IMR-90 (cell line): ENCODE measurements around the gene EEF1E1. TPM values are rescaled to one million over a fixed set of nuclear protein-coding genes. Genes with fewer than 3 reads are reported as not detected.

ENCODE experiments used
- ATAC-seq: fragments of 200-7000 bp; cut with Tn5 transposase; 2 replicates; pipeline ENCODE4 v1.9.1; 2020; ENCODE audit warnings: low read depth, mild to moderate bottlenecking, moderate library complexity
- BruUV-seq: library from RNA; stranded (reverse); fragments of 400-500 nt; replicated peaks from 2 replicates; lab custom pipeline; 2021; lab: Mats Ljungman, UMichigan
- CTCF ChIA-PET: fragments of 300-600 bp; formaldehyde crosslinking; extraction: SDS; loops from one replicate; lab custom pipeline; 2021; ENCODE audit warnings: antibody characterized with exemption; lab: Yijun Ruan, JAX
- POLR2A ChIA-PET: fragments of 300-600 bp; sonication (Branson Sonifier 250); formaldehyde crosslinking; loops from one replicate; lab custom pipeline; 2022; ENCODE audit warnings: antibody characterized with exemption; ENCODE audit not compliant: unreplicated experiment; lab: Charles Lee
- DNase-seq: peaks from one replicate; pipeline ENCODE4 v3.0.0; 2013
- H2AFZ ChIP-seq: replicated peaks from 2 replicates; pipeline ENCODE3; 2013; ENCODE audit warnings: low read length, mild to moderate bottlenecking; ENCODE audit not compliant: poor library complexity
- H2AK5ac ChIP-seq: 2 replicates; pipeline ENCODE4 v1.6.1; 2013; ENCODE audit warnings: low read depth, low read length, inconsistent platforms
- H2AK9ac ChIP-seq: replicated peaks from 2 replicates; pipeline ENCODE3; 2013; ENCODE audit warnings: mild to moderate bottlenecking, low read depth, low read length, moderate library complexity; ENCODE audit not compliant: poor library complexity
- H2BK120ac ChIP-seq: 2 replicates; pipeline ENCODE4 v1.6.1; 2013; ENCODE audit warnings: low read depth, low read length, inconsistent platforms
- H2BK15ac ChIP-seq: 3 replicates; pipeline ENCODE4 v1.6.1; 2013; ENCODE audit warnings: low read depth, low read length, inconsistent platforms
- H2BK20ac ChIP-seq: 2 replicates; pipeline ENCODE4 v1.6.1; 2013; ENCODE audit warnings: low read depth, mild to moderate bottlenecking, inconsistent platforms, low read length, moderate library complexity
- H2BK5ac ChIP-seq: 2 replicates; pipeline ENCODE4 v1.6.1; 2013; ENCODE audit warnings: mild to moderate bottlenecking, low read depth, low read length, inconsistent platforms; ENCODE audit not compliant: poor library complexity, severe bottlenecking
- H3K14ac ChIP-seq: replicated peaks from 2 replicates; pipeline ENCODE4 v1.6.1; 2013; ENCODE audit warnings: low read depth, low read length, inconsistent platforms
- H3K18ac ChIP-seq: 2 replicates; pipeline ENCODE4 v1.6.1; 2013; ENCODE audit warnings: low read depth, low read length, control low read depth
- H3K23ac ChIP-seq: 2 replicates; pipeline ENCODE4 v1.6.1; 2013; ENCODE audit warnings: low read depth, low read length, inconsistent platforms
- H3K27ac ChIP-seq: 2 replicates; pipeline ENCODE4 v1.5.1; 2013; ENCODE audit warnings: mild to moderate bottlenecking, control low read depth, low read length; ENCODE audit not compliant: insufficient read depth
- H3K27me3 ChIP-seq: 2 replicates; pipeline ENCODE4 v1.6.1; 2013; ENCODE audit warnings: low read length; ENCODE audit not compliant: control insufficient read depth, insufficient read depth
- H3K36me3 ChIP-seq: 2 replicates; pipeline ENCODE4 v1.6.1; 2013; ENCODE audit warnings: low read length, mixed read lengths; ENCODE audit not compliant: control insufficient read depth, insufficient read depth
- H3K4ac ChIP-seq: 2 replicates; pipeline ENCODE4 v1.6.1; 2013; ENCODE audit warnings: low read depth, low read length, inconsistent platforms
- H3K4me1 ChIP-seq: 2 replicates; pipeline ENCODE4 v1.6.1; 2013; ENCODE audit warnings: low read length, mixed read lengths; ENCODE audit not compliant: control insufficient read depth, insufficient read depth
- H3K4me2 ChIP-seq: 2 replicates; pipeline ENCODE4 v1.6.1; 2013; ENCODE audit warnings: low read depth, mild to moderate bottlenecking, control low read depth, low read length, moderate library complexity
- H3K4me3 ChIP-seq: 2 replicates; pipeline ENCODE4 v1.5.1; 2013; ENCODE audit warnings: low read depth, mild to moderate bottlenecking, control low read depth, low read length, moderate library complexity; ENCODE audit not compliant: insufficient read depth
- H3K56ac ChIP-seq: 2 replicates; pipeline ENCODE4 v1.6.1; 2013; ENCODE audit warnings: low read length, inconsistent platforms; ENCODE audit not compliant: insufficient read depth; ENCODE audit errors: extremely low read depth
- H3K79me1 ChIP-seq, 2 experiments: 2 replicates each; pipeline ENCODE4 v1.6.1; 2013; ENCODE audit warnings: low read length in 2 of 2, inconsistent platforms in 1 of 2, low read depth in 1 of 2
- H3K9ac ChIP-seq: 2 replicates; pipeline ENCODE4 v1.6.1; 2013; ENCODE audit warnings: low read depth, low read length, control low read depth
- H3K9me1 ChIP-seq: 2 replicates; pipeline ENCODE4 v1.6.1; 2013; ENCODE audit warnings: low read length, inconsistent platforms; ENCODE audit not compliant: insufficient read depth
- H3K9me3 ChIP-seq: 2 replicates; pipeline ENCODE4 v1.6.1; 2013; ENCODE audit warnings: low read length; ENCODE audit not compliant: control insufficient read depth, insufficient read depth
- H4K20me1 ChIP-seq: 2 replicates; pipeline ENCODE4 v1.6.1; 2013; ENCODE audit warnings: low read length, inconsistent platforms; ENCODE audit not compliant: insufficient read depth
- H4K5ac ChIP-seq: 2 replicates; pipeline ENCODE4 v1.6.1; 2013; ENCODE audit warnings: mild to moderate bottlenecking, low read depth, low read length, control low read depth
- H4K8ac ChIP-seq, 2 experiments: 2 replicates each; pipeline ENCODE4 v1.6.1; 2013; ENCODE audit warnings: low read depth in 2 of 2, low read length in 2 of 2, control low read depth in 1 of 2, inconsistent platforms in 1 of 2
- H4K91ac ChIP-seq: 2 replicates; pipeline ENCODE4 v1.6.1; 2013; ENCODE audit warnings: low read depth, low read length, inconsistent platforms; ENCODE audit not compliant: insufficient read depth
- BHLHE40 ChIP-seq: fragments of 150-350 bp; IDR thresholded peaks from 2 replicates; pipeline ENCODE4 v1.6.1; 2016; ENCODE audit warnings: mild to moderate bottlenecking, low read depth, low read length
- CEBPB ChIP-seq: IDR thresholded peaks from 2 replicates; pipeline ENCODE4 v1.6.1; 2012; ENCODE audit warnings: low read depth, low read length, improper control_type of control experiment
- FOS ChIP-seq: fragments of 150-350 bp; IDR thresholded peaks from 2 replicates; pipeline ENCODE4 v1.6.1; 2016; ENCODE audit warnings: low read depth, low read length
- MAFK ChIP-seq: IDR thresholded peaks from 2 replicates; pipeline ENCODE4 v1.6.1; 2012; ENCODE audit warnings: low read depth, low read length, improper control_type of control experiment
- MAZ ChIP-seq: IDR thresholded peaks from 2 replicates; pipeline ENCODE4 v1.6.1; 2012; ENCODE audit warnings: low read depth, mild to moderate bottlenecking, low read length, improper control_type of control experiment, moderate library complexity, borderline replicate concordance
- MXI1 ChIP-seq: IDR thresholded peaks from 2 replicates; pipeline ENCODE4 v1.6.1; 2012; ENCODE audit warnings: low read depth, mild to moderate bottlenecking, low read length, moderate library complexity, borderline replicate concordance
- NFE2L2 ChIP-seq: fragments of 150-350 bp; IDR thresholded peaks from 2 replicates; pipeline ENCODE4 v1.6.1; 2016; ENCODE audit warnings: low read depth, mild to moderate bottlenecking, low read length
- POLR2A ChIP-seq: IDR thresholded peaks from 2 replicates; pipeline ENCODE4 v1.6.1; 2012; ENCODE audit warnings: mild to moderate bottlenecking, low read depth, low read length
- RAD21 ChIP-seq: IDR thresholded peaks from 2 replicates; pipeline ENCODE4 v1.6.1; 2012; ENCODE audit warnings: low read length, improper control_type of control experiment
- RCOR1 ChIP-seq: IDR thresholded peaks from 2 replicates; pipeline ENCODE4 v1.6.1; 2012; ENCODE audit warnings: mild to moderate bottlenecking, low read length, improper control_type of control experiment; ENCODE audit not compliant: insufficient replicate concordance
- RFX5 ChIP-seq: IDR thresholded peaks from 2 replicates; pipeline ENCODE4 v1.8.0; 2012; ENCODE audit warnings: low read depth, mild to moderate bottlenecking, low read length, moderate library complexity
- SMC3 ChIP-seq: fragments of 150-350 bp; IDR thresholded peaks from 2 replicates; pipeline ENCODE4 v1.6.1; 2016; ENCODE audit warnings: low read depth, mild to moderate bottlenecking, antibody characterized with exemption, low read length, moderate library complexity
- WGBS, 2 experiments: methylation state at CpG; one replicate each; pipeline versions ENCODE4 v1.1.5 to v1.1.7; 2013; ENCODE audit warnings: missing lambda C conversion rate in 2 of 2; ENCODE audit not compliant: insufficient read length in 1 of 2; ENCODE audit errors: extremely low coverage in 2 of 2; 5-methylcytosine and 5-hydroxymethylcytosine counted together
- dilution Hi-C: fragments of 300-500 bp; cut with HindIII; formaldehyde crosslinking; loops from one replicate; pipeline ENCODE4 v1.14.3; 2018; ENCODE audit warnings: low sequenced_read_pairs; ENCODE audit not compliant: unreplicated experiment
- in situ Hi-C: fragments of 300-500 bp; cut with MboI; formaldehyde crosslinking; loops from 3 replicates; pipeline ENCODE4 v1.14.3; 2019; ENCODE audit warnings: low sequenced_read_pairs, inconsistent platforms, mixed read lengths
- intact Hi-C: fragments of 100-400 bp; cut with micrococcal nuclease; formaldehyde crosslinking; loops from 2 replicates; pipeline ENCODE4 v1.10.0; 2022
- polyA plus RNA-seq, 3 experiments: library from polyadenylated mRNA; depleted of rRNA; stranded (reverse); fragments of >200 nt; gene quantifications; 2 replicates each; pipeline ENCODE4 v1.2.3, GENCODE V29; 2012; ENCODE audit warnings: low replicate concordance in 1 of 3
- total RNA-seq: library from RNA; depleted of rRNA; stranded (reverse); fragments of >200 nt; gene quantifications from 2 replicates; pipeline ENCODE4 v1.2.3, GENCODE V29; 2012
- TF ChIP-seq, protein P1 (sequence below): fragments of 150-350 bp; IDR thresholded peaks from 2 replicates; pipeline ENCODE4 v1.6.1; 2016; ENCODE audit warnings: low read depth, mild to moderate bottlenecking, low read length, moderate library complexity, borderline replicate concordance
- TF ChIP-seq, protein P2 (sequence below): conservative IDR thresholded peaks from 2 replicates; pipeline ENCODE4 v1.5.1; 2012; ENCODE audit warnings: mild to moderate bottlenecking, low read depth, low read length, improper control_type of control experiment
- TF ChIP-seq, protein P3 (sequence below): fragments of 150-350 bp; IDR thresholded peaks from 2 replicates; pipeline ENCODE4 v1.6.1; 2017; ENCODE audit warnings: mild to moderate bottlenecking, antibody characterized with exemption, low read length, low read depth

Gene EEF1E1
- total and polyA plus RNA-seq, 2 of the 4 experiments (the other 2 are of a cell fraction), result 65.8 to 68.6 TPM

DNA sequence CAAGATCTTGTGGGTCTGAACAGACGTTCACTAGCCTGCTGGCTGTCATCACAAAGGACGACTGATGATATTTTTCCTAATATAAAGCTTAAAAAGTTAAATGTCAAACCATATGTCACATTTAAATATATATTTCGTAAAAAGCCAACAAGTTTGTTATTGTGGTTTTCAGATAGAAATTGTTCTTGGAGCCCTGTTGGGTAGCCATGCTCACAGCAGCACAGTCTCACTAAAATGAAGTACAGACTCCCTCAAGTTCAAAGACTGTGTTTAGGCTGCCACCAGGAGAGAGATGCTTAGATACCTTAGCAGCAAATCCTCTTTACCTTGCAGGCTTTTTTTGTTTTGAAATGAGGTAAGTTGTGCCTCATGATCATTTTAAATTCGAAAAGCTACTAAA is 17.8 kb downstream of the EEF1E1 start:
- Histone ChIP-seq H4K5ac (peak overlapping the region; percentile 64; the same call in 1 of the 2 replicates), H2BK20ac (peak overlapping the region; percentile 85; the same call in 1 of the 2 replicates), H3K4me3 (no peak overlapping the region), H3K14ac (peak overlapping the region; percentile 79; the same call in 1 of the 2 replicates), H3K9me1 (peaks cover 14% of the 10 kb centered on the region; the same call in 1 of the 2 replicates), H4K8ac (peak overlapping the region in 1 of 2 experiments; percentile 56; a peak in 1 of 4 replicates), H3K4ac (peak overlapping the region; percentile 83), H3K4me2 (peak overlapping the region; percentile 71), H3K18ac (peak overlapping the region; percentile 95; the same call in 1 of the 2 replicates), H4K20me1 (no peaks in the 10 kb centered on the region; the same call in 1 of the 2 replicates), H2BK15ac (peak overlapping the region; percentile 52; the same call in 1 of the 3 replicates), H3K27ac (peak overlapping the region; percentile 54; the same call in 1 of the 2 replicates), H2AFZ (no peak overlapping the region), H3K23ac (no peak overlapping the region), H2AK5ac (peak overlapping the region; percentile 67; the same call in 1 of the 2 replicates), H3K9me3 (no peaks in the 10 kb centered on the region), H3K36me3 (peaks cover 14% of the 10 kb centered on the region), H2BK5ac (peak overlapping the region; percentile 79), H3K4me1 (peaks cover 22% of the 10 kb centered on the region), H3K56ac (peak overlapping the region; percentile 41; the same call in 1 of the 2 replicates), H2BK120ac (peak overlapping the region; percentile 67; the same call in 1 of the 2 replicates), H3K9ac (no peak overlapping the region), H4K91ac (0 out of 2 replicates have a peak overlapping the region, but pooled peaks have one; percentile 35), H3K79me1 (peaks cover 7 to 44% of the 10 kb centered on the region in 2 experiments), H2AK9ac (no peak overlapping the region), H3K27me3 (no peaks in the 10 kb centered on the region)
- ATAC-seq (peak; percentile 18; the same call in 1 of the 2 replicates), DNase-seq (no peak)
- BruUV-seq, result no TSS peak
- no CpG with 5 or more reads among the region's 4 CpGs for WGBS, 2 experiments
- POLR2A ChIA-PET, result no interaction called here
- intact Hi-C loops, result loop anchor here (2.0 kb wide), 1 partner anchor 18 kb away; the partner anchor contains the start of gene EEF1E1
- dilution Hi-C loops, result no loop called here
- CTCF ChIA-PET, result interaction anchor here (0.9 to 1.0 kb wide), 2 partner anchors 12 to 348 kb away, joined by 3 to 5 read pairs; no protein-coding TSS in a partner anchor
- in situ Hi-C loops, result no loop called here
- TF ChIP-seq MAFK (no peak), FOS (no peak), CEBPB (no peak), NFE2L2 (no peak), RFX5 (no peak), BHLHE40 (no peak), MXI1 (no peak), SMC3 (no peak), POLR2A (no peak), RAD21 (no peak), RCOR1 (no peak), MAZ (no peak)
- TF ChIP-seq, protein P1, sequence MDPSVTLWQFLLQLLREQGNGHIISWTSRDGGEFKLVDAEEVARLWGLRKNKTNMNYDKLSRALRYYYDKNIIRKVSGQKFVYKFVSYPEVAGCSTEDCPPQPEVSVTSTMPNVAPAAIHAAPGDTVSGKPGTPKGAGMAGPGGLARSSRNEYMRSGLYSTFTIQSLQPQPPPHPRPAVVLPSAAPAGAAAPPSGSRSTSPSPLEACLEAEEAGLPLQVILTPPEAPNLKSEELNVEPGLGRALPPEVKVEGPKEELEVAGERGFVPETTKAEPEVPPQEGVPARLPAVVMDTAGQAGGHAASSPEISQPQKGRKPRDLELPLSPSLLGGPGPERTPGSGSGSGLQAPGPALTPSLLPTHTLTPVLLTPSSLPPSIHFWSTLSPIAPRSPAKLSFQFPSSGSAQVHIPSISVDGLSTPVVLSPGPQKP, result no peak
- TF ChIP-seq, protein P2, sequence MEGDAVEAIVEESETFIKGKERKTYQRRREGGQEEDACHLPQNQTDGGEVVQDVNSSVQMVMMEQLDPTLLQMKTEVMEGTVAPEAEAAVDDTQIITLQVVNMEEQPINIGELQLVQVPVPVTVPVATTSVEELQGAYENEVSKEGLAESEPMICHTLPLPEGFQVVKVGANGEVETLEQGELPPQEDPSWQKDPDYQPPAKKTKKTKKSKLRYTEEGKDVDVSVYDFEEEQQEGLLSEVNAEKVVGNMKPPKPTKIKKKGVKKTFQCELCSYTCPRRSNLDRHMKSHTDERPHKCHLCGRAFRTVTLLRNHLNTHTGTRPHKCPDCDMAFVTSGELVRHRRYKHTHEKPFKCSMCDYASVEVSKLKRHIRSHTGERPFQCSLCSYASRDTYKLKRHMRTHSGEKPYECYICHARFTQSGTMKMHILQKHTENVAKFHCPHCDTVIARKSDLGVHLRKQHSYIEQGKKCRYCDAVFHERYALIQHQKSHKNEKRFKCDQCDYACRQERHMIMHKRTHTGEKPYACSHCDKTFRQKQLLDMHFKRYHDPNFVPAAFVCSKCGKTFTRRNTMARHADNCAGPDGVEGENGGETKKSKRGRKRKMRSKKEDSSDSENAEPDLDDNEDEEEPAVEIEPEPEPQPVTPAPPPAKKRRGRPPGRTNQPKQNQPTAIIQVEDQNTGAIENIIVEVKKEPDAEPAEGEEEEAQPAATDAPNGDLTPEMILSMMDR, result no peak
- TF ChIP-seq, protein P3, sequence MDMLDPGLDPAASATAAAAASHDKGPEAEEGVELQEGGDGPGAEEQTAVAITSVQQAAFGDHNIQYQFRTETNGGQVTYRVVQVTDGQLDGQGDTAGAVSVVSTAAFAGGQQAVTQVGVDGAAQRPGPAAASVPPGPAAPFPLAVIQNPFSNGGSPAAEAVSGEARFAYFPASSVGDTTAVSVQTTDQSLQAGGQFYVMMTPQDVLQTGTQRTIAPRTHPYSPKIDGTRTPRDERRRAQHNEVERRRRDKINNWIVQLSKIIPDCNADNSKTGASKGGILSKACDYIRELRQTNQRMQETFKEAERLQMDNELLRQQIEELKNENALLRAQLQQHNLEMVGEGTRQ, result no peak
